RPMI7951 (cell line): Measurements from ENCODE around the gene REEP5. TPM values are rescaled to one million over a fixed set of nuclear protein-coding genes. Genes with fewer than 3 reads are reported as not detected.
"Not testable (repeated sequence)": the region's sequence is repeated elsewhere in the genome, so short reads cannot be mapped to it uniquely, and the experiment has no call there.

Source experiments
- DNase-seq: peaks from one replicate; pipeline ENCODE4 v3.0.0-alpha.2; 2012; ENCODE audit warnings: low read depth
- total RNA-seq: library from RNA; depleted of rRNA; stranded (reverse); fragments of >200 nt; shearing (Covaris generic); gene quantifications from 2 replicates; pipeline ENCODE4 v1.2.3, GENCODE V29; 2014

REEP5 gene
- total RNA-seq, 1 experiment from 2014 or later, result 39.0 TPM

DNA sequence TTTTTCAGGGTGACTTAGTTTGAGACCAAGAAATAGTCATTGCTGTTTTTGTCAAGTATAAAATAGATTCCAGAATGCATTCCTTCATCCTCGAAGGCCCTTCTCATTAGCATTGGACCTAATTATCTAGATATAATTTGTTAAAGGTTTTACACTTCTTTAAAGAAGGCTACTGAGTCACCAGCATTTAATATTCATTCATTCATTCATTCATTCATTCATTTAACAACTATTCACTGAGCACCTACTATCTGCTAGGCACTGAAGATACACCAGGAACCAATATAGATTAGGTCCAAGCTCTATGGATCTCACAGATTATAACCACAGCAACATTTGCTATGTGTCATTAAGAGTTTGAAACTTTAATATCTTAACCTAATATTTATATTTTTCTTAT is 11.1 kb upstream of the REEP5 start:
- no peak for DNase-seq

DNA sequence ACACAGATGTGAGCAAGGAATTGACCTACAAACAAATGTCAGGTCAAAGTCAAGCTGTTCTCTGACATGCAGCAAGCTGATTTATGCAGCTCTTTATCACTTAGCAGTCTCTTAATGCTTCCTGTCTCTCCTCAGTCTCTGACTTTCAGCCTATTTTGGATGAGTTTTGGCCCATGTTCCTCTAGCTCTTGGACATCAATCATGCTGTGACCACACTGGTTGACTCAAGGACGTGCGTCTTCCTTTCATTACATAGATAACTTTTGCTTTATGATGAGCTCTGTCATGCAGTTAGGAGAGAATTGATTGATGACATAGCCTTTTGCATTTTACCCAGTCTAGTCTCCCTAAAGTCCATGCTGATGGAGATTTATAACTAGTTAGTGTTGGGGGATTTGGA is 9.4 kb upstream of the REEP5 start:
- peak; percentile 70 for DNase-seq

DNA sequence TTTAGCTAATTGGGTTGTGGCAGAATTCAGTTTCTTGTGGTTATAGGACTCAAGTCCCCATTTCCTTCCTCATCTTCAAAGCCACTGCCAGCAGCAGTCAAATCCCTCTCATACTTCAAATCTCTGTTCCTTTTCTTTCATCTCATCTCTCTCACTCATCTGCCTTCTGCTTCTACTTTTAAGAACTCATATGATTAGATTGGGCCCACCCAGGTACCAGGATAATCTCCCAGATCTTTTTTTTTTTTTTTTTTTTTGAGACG is 8.0 kb upstream of the REEP5 start:
- no peak for DNase-seq

DNA sequence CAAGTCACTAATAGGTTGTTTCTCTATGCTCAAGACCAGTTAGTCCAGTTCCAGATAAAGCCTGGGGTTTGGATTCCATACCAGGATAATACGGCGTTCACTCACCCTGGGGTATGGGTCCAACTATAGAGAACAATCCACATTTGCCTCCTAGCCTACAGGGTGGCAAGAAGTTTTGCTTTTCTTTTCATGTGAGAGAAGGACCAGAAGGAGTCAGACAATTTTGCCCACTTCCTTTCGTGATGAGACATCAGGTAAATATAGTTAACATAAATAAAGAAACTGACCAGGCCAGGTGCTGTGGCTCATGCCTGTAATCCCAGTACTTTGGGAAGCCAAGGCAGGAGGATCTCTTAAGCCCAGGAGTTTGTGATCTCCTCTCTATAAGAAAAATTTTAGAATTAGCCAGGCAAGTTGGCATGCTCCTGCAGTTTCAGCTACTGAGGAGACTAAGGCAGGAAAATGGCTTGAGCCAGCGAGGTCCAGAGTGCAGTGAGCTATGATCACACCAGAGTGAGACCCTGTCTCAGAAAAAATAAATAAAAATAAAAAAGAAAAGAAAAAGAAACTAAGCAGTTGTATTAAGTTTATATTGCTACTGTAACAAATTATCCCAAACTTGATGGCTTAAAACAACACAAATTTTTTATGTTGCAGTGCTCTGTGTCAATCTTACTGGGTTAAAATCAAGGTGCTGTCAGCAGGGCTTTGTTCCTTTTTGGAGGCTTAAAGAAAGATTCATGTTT is 7.5 kb upstream of the REEP5 start:
- DNase-seq, result no peak

DNA sequence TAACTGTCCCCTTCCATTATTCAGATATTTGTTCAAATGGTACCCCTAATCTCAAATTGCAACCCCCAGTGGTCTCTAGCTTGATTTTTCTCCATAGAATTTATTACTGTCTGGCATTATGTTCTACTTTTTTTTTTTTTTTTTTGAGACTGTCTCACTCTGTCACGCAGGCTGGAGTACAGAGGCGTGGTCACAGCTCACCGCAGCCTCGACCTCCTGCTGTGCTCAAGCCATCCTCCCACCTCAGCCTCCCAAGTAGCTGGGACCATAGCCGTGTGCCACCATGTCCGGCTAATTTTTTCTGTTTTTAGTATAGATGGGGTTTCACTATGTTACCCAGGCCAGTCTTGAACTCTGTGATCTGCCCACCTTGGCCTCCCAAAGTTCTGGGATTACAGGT is 2.0 kb upstream of the REEP5 start:
- DNase-seq, result no peak

DNA sequence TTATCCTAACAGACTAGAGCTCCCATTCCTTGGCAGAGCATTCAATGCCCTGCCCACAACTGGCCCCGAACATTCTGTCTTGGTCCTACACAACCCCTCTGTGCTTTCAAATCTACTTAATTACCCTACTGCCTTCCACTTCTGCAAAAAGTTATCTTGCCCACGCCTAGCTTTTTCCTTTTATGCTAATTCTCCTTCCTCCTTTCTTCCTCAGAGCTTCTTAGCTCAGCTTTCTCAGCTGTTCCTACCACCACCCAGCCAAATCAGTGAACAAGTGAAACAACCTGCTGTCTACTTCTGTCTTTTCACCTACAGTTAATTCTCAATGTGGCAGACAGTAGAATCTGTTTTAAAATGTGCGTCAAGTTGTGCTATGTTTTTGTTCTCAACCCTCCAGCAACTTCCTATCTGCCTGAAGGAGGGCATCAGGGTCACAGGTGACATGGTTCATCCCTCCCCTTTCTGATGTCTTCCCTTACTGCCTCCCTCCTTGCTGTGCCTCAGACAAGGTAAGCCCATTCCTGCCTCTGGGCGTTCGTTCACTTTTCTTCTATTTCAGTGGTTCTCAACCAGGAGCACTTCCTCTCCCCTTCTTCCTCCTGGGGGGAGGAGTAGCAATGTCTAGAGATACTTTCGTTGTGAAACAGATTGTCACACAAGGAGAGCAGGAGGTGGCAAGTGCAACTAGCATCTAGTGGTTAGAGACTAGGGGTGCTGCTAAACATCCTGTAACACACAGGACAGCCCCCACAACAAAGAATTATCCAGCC is 1.3 kb upstream of the REEP5 start:
- no peak for DNase-seq

DNA sequence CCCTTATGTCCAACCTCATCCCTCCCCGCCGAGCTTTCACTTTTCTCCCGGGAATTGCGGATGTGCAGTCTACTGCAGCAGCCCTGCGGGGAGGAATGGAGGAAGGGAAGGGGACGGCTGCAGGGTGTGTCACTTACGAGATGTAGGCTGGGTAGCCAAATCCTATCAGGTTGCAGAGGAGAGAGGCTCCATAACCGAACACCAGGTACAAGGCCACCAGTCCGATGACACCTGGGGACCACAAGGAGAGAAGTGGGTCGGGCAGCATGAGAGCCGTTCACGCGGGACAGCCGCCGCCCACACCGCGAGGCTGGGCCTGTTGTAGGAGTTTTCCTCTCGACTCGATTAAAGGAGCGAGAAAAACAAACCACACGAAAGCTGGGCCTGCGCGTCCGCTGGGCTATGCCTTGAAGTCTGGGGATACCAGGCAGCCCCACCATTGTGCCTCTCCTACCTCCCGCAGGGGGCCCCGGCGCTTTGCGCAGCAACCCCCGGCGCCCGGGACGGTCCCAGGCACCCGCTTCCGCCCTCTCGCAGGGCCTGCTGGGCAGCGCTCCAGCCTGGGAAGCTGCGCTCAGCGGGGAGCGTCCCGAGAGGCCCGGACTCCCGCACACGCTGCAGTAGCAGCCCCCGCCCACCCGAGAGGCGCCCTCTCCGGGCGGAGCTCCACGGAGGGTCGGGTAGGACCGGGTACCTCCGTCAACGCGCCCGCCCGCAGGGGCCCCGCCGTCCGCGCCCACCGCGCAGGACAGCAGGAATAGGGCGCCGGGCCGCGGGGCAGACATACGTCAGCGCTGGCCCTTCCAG is 798 bp downstream of the REEP5 start:
- peak; percentile 74 for DNase-seq

DNA sequence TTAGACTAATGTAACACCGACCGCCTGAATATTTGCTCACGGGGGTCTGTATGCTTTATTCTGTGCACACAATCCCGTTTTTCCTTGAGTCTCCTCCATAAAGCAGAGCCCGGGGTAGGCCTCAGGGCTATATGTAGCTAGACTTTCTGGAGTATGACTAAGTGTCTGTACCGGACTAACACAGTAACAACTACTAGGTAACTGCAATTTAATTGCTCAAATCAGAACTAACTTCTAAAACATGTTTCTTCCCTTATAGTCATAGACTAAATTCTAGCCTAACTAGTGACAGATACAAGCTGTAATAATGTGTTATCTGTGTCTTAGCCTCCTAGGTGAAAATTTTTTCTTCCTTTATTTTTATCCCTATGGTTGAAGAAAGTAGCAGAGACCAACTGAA is 2.1 kb downstream of the REEP5 start:
- DNase-seq, result peak; percentile 6

DNA sequence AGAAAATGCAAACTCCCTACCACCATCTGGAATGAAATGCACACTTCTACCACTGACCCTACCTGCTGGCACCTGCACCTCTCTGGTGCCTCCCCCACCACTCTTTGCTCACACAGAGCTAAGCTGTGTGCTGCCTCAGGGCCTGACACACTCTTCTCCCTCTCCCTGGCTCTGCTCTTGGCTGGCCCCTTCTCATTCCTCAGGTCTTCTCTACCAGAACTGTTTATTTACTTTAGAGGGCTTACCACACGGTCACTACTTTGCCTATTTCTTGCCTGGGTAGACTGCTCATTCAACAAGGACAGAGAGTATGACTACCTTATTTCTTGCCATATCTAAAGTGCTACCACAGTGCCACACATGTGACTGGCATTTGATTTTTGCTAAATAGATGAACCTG is 3.3 kb downstream of the REEP5 start:
- no peak for DNase-seq

DNA sequence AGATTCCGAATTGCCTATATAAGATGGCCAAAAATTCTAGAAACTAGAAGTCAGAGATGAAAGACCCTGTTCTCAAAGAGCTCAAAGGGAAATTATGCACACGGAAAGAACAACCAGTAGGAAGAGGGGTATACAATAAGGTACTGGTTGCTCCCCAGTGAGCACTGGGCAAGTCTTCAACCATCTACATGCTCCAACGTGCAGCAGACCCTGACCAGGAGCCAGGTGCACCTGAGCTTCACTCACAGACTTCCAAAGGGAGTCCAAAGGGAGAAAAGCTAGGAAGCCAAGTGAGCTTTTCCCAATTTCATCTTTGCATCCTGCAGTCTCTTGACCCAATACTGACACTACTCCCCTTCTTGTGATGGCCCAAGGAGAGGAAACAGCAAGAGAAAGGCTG is 3.9 kb downstream of the REEP5 start:
- no peak for DNase-seq

DNA sequence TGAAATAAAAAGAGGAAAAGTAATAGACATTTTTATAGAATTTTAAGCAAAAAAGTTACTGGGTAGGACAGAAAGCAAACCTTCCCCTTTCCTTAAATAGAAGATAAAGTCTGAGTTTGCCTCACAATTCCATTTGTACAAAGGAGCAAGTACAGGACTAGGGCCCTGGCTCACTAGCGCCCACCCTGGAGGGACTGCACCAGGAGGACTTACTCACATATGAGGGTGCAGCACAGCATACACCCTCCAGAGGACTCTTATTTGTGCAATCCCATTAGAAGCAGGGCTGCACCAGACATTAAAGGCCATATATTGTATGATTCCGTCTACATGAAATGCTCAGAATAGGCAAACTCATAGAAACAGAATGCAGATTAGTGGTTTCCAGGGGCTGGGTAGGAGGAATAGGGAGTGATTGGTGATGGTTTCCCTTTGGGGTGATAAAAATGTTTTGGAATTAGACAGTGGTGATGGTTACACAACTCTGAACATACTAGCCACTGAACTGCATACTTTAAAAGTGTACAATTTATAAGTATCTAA is 4.5 kb downstream of the REEP5 start:
- no peak for DNase-seq

DNA sequence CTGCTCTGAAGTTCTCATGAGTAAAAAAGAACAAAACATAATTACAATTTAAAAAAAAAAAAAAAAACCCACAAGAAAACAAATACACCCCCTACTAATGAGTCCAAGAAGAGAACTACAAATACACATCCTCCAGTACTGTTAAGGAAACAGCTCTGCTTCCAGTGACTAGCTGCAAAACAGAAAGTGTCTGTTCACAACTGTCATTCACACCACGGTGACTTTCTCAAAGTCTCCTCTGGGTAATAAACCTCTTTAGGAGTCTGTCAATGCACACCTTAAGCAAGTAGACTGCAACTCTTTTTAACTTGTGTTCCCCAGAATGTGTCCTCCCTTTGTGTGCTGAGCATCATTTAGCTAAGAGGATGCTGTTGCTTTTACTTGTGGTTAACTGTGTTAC is 6.2 kb downstream of the REEP5 start:
- DNase-seq, result no peak

DNA sequence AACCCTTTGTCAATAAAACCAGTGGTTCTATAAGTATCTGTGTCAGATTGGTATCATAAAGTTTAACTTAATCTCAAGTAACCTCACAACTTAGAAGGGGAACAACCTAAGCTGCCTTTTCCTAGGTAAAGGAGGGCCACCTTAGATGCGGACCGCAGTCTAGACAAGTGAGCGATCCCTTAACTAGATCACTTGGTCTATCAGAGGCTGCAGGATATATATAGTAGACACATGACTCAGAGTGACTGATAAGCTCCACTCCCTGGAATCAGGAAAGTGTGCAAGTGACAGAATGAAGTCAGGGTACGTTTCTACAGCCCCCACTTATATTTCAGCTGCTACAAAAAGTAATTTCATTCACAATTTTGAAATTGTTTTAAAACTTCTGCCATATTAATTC is 7.4 kb downstream of the REEP5 start:
- DNase-seq, result peak; percentile 4

DNA sequence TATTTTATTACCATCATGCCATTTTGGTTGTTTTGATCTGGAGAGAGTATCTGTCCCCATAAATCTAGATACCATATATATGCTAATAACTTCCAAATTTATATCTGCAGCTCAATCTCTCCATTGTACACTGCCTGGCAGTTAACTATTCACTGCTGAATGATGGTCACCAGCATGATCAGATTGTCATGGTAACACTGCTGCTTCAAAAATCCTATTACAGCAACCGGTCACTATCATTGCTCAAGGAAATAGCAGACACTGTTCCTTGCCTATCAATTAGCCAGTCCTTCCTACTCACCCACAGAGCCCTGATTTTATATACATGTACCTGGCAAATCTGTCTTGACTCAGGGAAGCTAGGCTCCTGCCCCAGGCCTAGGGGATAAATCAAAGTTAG is 11.5 kb downstream of the REEP5 start:
- no peak for DNase-seq

DNA sequence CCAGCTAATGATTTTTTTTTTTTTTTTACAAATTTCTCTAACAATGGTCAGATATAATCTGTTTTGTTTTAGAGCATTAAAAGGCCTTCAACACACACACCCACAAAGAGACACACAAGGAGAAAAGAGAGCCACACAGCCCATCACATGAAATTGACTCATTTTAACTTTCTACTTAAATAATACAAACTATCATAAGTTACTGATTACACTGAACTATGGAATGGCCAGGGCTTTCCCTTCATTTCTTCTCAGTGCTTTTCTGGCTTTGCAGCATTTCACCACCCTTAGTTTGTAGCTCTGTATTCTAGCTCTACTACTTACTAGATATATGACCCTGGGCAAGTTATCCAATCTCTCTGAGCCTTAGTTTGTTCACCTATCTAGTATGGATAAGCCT is 13.2 kb downstream of the REEP5 start:
- no peak for DNase-seq

DNA sequence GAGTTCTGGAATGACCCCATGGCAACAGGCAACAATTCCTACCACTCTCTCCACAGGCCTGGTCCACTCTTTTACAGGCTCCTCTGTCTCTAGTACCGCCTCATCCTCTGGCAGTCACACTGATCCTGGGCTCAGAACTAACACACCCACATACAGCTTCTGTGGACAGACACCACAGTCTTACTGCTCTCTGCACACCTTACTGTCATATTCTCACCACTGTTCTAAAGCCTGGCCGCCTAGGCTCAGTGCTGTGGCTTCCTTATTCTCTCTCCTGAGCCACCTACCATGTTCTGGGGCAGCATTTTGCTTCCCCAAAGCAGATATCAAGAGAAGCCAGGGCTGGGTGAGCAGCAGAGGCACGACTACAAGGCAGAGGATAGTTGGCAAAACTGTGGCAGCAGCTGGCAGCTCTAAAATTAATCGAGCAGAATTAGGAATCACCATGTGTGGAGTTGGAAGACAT is 14.8 kb downstream of the REEP5 start:
- DNase-seq, result no peak

DNA sequence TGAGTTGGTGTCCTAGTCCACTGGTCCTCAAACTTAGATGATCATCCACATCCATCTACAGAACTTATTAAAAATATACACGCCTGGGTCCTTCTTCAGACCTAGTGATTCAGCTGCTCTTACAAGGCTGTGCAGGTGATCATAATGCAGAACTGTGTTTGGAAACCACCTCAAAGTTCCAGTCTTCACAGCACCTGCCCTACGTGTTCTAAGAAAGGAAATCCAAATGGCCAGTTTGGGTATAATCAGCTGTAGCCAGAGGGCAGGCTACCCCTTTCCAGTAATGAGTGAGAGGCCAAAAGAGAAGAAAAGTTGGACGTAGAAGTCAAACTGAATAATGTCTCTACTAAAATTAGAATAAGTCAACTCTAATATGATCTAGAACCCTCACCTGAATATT is 15.4 kb downstream of the REEP5 start:
- DNase-seq, result no peak

DNA sequence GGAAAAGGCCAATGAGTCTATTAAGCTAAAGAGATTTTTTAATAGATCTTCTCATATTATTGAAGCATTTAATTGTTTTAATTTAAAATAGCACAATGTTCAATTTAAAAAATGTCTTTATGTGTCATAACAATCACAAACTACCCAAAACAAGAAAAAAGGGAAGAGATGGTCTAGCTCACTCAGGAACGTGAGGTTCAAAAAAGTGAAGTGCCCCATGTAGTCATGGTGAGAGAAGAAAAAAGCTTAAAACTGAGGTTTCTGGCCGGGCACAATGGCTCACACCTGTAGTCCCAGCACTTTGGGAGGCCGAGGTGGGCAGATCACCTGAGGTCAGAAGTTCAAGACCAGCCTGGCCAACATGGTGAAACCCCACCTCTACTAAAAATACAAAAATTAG is 17.0 kb downstream of the REEP5 start:
- DNase-seq, result not testable (repeated sequence)

DNA sequence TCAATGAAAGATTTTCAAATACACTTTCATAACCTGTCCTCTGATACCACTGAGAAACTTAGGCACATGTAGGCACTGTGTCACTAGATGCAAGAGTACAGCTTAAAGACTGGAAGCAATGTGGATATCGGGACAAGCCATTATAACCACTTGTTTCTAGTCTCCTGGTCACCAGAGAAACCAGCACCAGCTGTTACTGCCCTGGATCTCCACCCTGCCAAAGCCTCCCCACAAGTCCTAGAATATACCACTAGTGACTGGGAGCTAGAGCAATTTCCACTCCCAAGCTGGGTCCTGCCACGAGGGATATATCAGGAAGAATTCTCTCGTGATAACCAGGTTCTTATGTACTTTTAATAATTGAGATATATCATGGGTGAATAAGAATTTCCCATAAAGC is 19.5 kb downstream of the REEP5 start:
- no peak for DNase-seq

DNA sequence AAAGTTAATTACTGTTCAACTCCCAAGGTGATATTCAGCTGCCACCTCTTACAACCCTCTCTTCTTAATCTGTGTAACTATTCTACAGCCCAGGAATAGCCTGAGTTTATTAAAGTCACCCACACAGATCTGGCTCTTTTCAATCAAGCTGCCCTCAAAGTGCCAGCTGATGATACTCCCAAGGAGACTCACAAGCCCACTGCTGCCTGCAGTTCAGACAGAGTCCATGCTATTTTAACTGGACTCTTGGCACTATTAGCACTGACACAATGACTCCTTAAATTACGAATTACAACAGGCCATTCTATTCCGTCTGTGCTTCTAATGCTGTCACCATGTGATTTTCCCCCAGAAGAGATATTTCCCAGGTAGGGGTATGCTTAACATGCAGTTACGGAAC is 26.3 kb downstream of the REEP5 start:
- no peak for DNase-seq

DNA sequence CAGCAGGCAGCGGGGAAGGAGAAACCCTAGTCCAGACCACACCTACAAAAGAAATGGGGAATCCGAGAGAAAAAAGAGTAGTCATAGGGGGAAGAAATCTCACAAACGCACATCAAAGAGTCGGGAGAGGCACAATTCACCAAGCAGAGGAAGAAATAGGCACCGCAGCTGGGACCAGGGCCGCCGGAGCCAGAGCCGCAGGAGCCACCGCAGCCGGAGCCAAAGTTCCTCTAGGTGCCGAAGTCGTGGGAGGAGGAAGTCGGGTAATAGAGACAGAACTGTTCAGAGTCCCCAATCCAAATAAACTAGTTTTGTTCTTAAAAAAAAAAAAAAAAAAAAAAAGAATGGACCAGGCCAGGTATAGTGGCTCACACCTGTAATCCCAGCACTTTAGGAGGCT is 29.3 kb downstream of the REEP5 start:
- DNase-seq, result no peak

DNA sequence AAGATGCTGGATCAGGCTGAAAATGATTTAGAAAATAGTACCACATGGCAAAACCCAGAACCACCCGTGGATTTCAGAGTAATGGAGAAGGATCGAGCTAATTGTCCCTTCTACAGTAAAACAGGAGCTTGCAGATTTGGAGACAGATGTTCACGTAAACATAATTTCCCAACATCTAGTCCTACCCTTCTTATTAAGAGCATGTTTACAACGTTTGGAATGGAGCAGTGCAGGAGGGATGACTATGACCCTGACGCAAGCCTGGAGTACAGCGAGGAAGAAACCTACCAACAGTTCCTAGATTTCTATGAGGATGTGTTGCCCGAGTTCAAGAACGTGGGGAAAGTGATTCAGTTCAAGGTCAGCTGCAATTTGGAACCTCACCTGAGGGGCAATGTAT is 30.0 kb downstream of the REEP5 start:
- not testable (repeated sequence) for DNase-seq

DNA sequence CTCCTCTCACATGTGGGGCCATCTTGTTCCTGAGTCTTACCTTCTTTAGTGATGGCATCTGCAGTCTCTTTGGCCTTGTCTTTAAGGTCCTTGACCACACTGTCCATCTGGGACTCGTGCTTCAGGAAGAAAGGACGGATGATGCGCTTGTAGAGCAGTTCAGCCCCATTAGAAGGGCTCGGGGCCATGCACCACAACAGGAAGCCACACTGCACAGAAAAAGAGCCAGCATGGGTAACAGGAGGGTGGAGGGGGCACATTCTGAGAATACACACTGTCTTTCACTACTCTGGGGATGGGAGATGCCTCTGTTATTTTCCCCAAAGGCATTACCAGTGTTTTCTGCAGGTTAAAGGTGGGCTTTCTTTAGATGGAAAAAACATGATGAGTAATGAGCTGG is 35.1 kb downstream of the REEP5 start:
- no peak for DNase-seq
